GM12874 (cell line): ENCODE results near the gene SLC66A1.

Source experiments
- CTCF ChIP-seq: IDR thresholded peaks from 2 replicates; pipeline ENCODE4 v1.5.1; 2011; ENCODE audit warnings: low read depth, mild to moderate bottlenecking, control low read depth, low read length, moderate library complexity; ENCODE audit not compliant: insufficient read depth

Gene SLC66A1

GRCh38 chr1:19311931-19312781 is at the start of gene SLC66A1, which contains the start of gene AKR7A2:
Gene SLC66A1, plus strand, starts transcription at chr1:19312326. Its CDS starts 5,352 bp downstream, at chr1:19317678.
Gene AKR7A2, minus strand, starts transcription at chr1:19312144. Its CDS starts 20 bp downstream, at chr1:19312124.
- TF ChIP-seq CTCF = no peak

DNA sequence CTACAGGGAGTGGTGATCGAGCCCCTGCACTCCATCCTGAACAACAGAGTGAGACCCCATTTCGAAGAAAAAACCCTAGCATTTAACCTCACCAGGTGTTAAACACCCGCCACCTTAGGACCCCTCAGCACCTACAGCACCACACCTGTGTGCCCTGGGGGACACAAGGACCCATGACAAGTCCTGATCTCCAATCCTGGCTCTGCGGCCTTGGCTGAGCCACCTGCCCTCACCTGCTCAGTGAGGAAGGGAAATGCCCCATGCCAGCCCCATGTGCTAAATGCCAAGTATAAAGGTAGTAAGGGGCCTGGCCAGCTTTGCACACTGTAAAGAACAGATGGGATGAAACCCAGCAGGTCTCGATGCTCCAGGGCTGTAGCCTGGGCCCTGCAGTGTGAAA is 49.4 kb upstream of the SLC66A1 start:
- no peak for TF ChIP-seq CTCF

DNA sequence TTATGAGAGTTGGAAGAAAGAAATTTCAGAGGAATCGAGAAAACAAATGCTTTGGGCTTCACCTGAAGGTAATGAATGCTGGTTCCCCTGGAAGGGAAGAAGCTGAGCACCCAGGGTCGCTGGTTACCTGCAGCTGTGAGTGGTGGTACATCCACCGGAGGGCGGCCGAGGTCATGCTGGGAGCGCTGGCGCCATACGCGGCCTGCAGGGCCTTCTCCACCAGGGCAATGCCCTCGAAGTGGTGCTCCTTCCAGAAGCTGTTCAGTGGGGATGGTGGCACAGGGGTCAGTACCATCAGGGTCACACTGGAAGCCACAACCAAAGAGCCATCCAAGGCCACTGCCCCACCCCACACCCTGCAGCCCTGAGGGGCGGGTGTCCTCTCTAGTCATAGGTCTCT is 43.7 kb upstream of the SLC66A1 start:
- TF ChIP-seq CTCF = no peak

DNA sequence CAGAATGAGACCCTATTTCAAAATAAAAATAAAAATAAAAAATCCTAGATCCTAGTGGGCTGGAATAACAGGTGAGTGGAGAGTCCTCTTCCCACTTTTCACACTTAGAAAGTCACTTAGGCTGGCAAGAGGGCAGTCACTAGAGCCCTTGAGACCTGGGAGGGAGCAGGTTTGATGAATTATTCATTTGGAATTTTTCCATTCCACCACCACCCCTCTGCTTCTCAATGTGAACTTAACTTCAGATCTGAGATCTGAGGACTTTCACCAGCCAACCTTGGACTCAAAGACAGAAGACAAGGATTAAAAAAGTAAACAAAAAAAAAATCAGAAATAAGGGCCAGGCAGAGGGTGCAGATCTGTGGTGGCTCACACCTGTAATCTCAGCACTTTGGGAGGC is 40.1 kb upstream of the SLC66A1 start:
- TF ChIP-seq CTCF = no peak

DNA sequence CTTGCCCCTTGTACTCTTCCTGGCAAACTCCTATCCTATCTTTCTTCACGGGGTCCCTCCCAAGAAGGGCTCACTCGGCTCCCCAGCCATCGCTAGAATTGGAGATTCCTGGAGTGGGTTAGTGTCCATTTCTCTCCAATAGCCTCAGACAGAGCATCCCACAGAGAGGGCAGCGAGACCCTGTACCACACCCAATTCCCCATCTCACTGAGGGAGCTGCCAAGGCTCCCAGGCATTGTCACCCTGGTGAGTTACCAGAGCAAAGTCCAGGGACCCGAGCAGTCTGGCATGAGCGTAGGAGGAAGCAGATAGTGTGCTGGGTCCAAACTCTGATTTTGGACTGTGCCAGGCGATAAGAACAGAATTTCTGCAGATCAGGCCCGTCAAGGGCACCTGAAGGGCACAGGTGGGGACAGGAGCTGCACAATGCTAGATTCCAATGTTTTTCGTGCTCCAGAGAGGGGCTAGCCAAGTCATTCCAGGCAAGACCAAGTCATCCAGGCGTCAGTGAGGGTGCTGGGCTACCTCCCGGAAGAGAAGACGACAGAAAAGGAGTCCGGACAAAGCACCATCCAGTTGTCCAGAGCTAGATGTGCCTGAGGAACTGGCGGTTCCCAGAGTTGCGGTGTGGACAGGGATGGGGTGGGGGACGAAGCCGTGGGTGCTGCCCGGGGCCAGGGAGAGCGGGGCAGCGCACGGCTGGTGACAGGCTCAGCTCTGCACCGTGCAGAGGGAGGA is 38.9 kb upstream of the SLC66A1 start:
- TF ChIP-seq CTCF = no peak

DNA sequence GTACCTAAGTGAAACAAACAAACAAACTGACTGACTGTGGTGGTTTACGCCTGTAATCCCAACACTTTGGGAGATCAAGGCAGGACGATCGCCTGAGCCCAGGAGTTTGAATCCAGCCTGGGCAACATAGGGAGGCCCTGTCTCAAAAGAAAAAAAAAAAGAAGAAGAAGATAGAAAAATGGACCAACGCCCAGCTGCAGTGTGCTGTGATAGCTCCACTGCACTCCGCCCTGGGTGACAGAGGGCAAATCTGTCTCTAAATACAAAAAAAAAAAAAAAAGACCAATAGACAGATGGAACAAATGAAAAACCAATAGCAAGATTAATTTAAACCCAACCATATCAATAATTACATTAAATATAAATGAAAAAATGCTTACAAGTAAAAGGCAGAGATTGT is 37.5 kb upstream of the SLC66A1 start:
- no peak for TF ChIP-seq CTCF

DNA sequence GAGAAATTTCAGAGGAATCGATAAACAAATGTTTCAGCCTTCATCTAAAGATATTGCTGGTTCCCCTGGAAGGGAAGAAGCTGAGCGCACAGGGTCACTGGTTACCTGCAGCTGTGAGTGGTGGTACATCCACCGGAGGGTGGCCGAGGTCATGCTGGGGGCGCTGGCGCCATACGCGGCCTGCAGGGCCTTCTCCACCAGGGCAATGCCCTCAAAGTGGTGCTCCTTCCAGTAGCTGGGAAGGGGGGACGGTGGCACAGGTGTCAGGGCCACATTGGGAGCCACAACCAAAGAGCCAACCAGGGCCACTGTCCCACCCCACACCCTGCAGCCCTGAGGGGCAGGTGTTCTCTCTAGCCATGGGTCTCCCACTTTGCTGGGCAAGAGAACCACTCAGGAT is 28.2 kb upstream of the SLC66A1 start:
- no peak for TF ChIP-seq CTCF
